Activated CD4-positive, CD25-positive, alpha-beta regulatory T cell treated with anti-CD3 and anti-CD28 coated beads, Interleukin-2, amount 50 U/mL, for 16 hours (primary cell): ENCODE data around the gene HTRA3.
"Not testable (repeated sequence)": the region's sequence is repeated elsewhere in the genome, so short reads cannot be mapped to it uniquely, and the experiment has no call there.

Experiments
- DNase-seq: peaks from one replicate; pipeline ENCODE4 v3.0.0-alpha.2; 2020; ENCODE audit warnings: low read depth, low spot score

The HTRA3 gene

GRCh38 chr4:8324640-8325239 is 55.2 kb downstream of the HTRA3 start:
- DNase-seq = no peak

GRCh38 chr4:8325291-8325973 is 55.9 kb downstream of the HTRA3 start:
- no peak for DNase-seq

GRCh38 chr4:8326206-8326605 is 56.7 kb downstream of the HTRA3 start:
- no peak for DNase-seq

GRCh38 chr4:8328456-8328855 is 58.9 kb downstream of the HTRA3 start:
- DNase-seq = no peak

- no peak for DNase-seq
These were observed 59.5 kb downstream of the HTRA3 start for GRCh38 chr4:8328866-8329559.

GRCh38 chr4:8329560-8329858 is 60.0 kb downstream of the HTRA3 start:
- no peak for DNase-seq

GRCh38 chr4:8329859-8330761 is 60.6 kb downstream of the HTRA3 start:
- DNase-seq = no peak

- DNase-seq = no peak
These were observed 61.4 kb downstream of the HTRA3 start for GRCh38 chr4:8330821-8331574.

GRCh38 chr4:8331575-8331955 is 62.0 kb downstream of the HTRA3 start:
- DNase-seq = no peak

GRCh38 chr4:8332038-8332857 is 62.7 kb downstream of the HTRA3 start:
- no peak for DNase-seq

- no peak for DNase-seq
These were observed 63.4 kb downstream of the HTRA3 start for GRCh38 chr4:8332891-8333331.

- DNase-seq = no peak
These were observed 64.3 kb downstream of the HTRA3 start for GRCh38 chr4:8333726-8334460.

- no peak for DNase-seq
These were observed 65.4 kb downstream of the HTRA3 start for GRCh38 chr4:8334786-8335460.

GRCh38 chr4:8335848-8336247 is 66.3 kb downstream of the HTRA3 start:
- no peak for DNase-seq

- no peak for DNase-seq
These were observed 67.0 kb downstream of the HTRA3 start for GRCh38 chr4:8336412-8337075.

GRCh38 chr4:8338351-8338961 is 68.9 kb downstream of the HTRA3 start:
- DNase-seq = no peak

- DNase-seq = no peak
These were observed 71.3 kb downstream of the HTRA3 start for GRCh38 chr4:8340781-8341241.

- DNase-seq = not testable (repeated sequence)
These were observed 71.7 kb downstream of the HTRA3 start for GRCh38 chr4:8341281-8341680.
